Ovary (tissue), 9 donors: Measurements from ENCODE around the gene JAK2. TPM values are rescaled to one million over a fixed set of nuclear protein-coding genes. Genes with fewer than 3 reads are reported as not detected.

Experiments
- DNase-seq, 5 donors: peaks; one replicate each; pipeline ENCODE4 v3.0.0-alpha.2; 2019 to 2020
- H3K27ac ChIP-seq, 2 donors: fragments of 200-600 bp; one replicate each; pipeline versions ENCODE4 v1.5.1 to v1.8.0; 2019 to 2022
- H3K27me3 ChIP-seq: fragments of 200-600 bp; one replicate; pipeline ENCODE4 v1.8.0; 2022
- H3K36me3 ChIP-seq: fragments of 200-600 bp; sonication (generic); one replicate; pipeline ENCODE4 v1.5.1; 2019
- H3K4me1 ChIP-seq: one replicate; pipeline ENCODE4 v1.8.1; 2013; ENCODE audit warnings: mild to moderate bottlenecking, moderate library complexity; ENCODE audit not compliant: insufficient read depth
- H3K4me3 ChIP-seq: fragments of 200-600 bp; sonication (generic); one replicate; pipeline ENCODE4 v1.5.1; 2017
- H3K9me3 ChIP-seq, 2 donors: fragments of 200-600 bp in 1 of 2; sonication (generic) in 1 of 2; one replicate each; pipeline versions ENCODE4 v1.5.1 to v1.8.1; 2013 to 2019; ENCODE audit warnings: mild to moderate bottlenecking in 1 of 2, moderate library complexity in 1 of 2
- CTCF ChIP-seq, 3 donors: fragments of 450-650 bp in 2 of 3; fragments of 200-600 bp in 1 of 3; IDR thresholded peaks; one replicate each; pipeline versions ENCODE4 v1.5.1 to v1.8.0; 2016 to 2022; ENCODE audit warnings: antibody characterized with exemption in 3 of 3, mild to moderate bottlenecking in 1 of 3
- EP300 ChIP-seq: sonication (generic); formaldehyde crosslinking; IDR thresholded peaks from one replicate; pipeline ENCODE4 v1.6.1; 2017; ENCODE audit warnings: antibody characterized with exemption
- POLR2A ChIP-seq: fragments of 450-650 bp; IDR thresholded peaks from one replicate; pipeline ENCODE4 v1.6.1; 2017; ENCODE audit warnings: antibody characterized with exemption, mild to moderate bottlenecking, moderate library complexity
- WGBS, 3 donors: extraction: QIAGEN DNeasy Blood & Tissue Kit in 1 of 3; methylation state at CpG; one replicate each; pipeline versions ENCODE4 v1.1.5 to v1.1.7; 2013 to 2017; 5-methylcytosine and 5-hydroxymethylcytosine counted together
- intact Hi-C, 4 donors: fragments of 100-400 bp; cut with DNase I; formaldehyde crosslinking; loops; one replicate each; pipeline versions ENCODE4 v1.11.0 to v1.15.1; 2022 to 2023
- polyA plus RNA-seq, 2 donors: library from polyadenylated mRNA; stranded (reverse); fragments of 200-250 nt in 1 of 2; fragments of 350-450 nt in 1 of 2; fragmentation: Illumina TruSeq in 1 of 2; extraction: RNeasy Lipid Tissue Mini Kit (QIAGEN cat#74804) in 1 of 2; gene quantifications; one replicate each; pipeline ENCODE4 v1.2.3, GENCODE V29; 2013 to 2014
- total RNA-seq, 7 donors: library from RNA; depleted of rRNA in 2 of 7; stranded (reverse); fragments of >200 nt in 2 of 7; fragmentation: NEBNext Ultra II Directional in 3 of 7; extraction: Animal tissue kit (Norgen Biotek cat#: 25700) in 3 of 7; gene quantifications; one replicate each; pipeline versions ENCODE4 v1.1.0 to v1.2.4, GENCODE V29; 2016 to 2023
- donor health status: DM: no; HTN: no; CAD: no; lungs with moderate emphysema.
- donor health status: DM: no; HTN: no; CAD: no.
- donor health status: Bipolar disorder and iron deficiency.
- donor health status: DM: yes; HTN: yes; CAD: no.
- donor health status: DM: no; HTN: no; CAD: no.
- donor health status: DM: yes; HTN: yes; CAD: no.

The JAK2 gene
- total and polyA plus RNA-seq, 9 donors = 8.6 to 31.4 (median 18.4) TPM

- H3K4me1 ChIP-seq = no peaks in the 10 kb centered on the region
- H3K27me3 ChIP-seq = no peaks in the 10 kb centered on the region
- no peak overlapping the region for H3K27ac ChIP-seq
- no peak for DNase-seq
- H3K9me3 ChIP-seq = no peaks in the 10 kb centered on the region
- TF ChIP-seq CTCF (IDR thresholded peaks at IDR 0.05) = no peak
- no peak overlapping the region for H3K4me3 ChIP-seq
- WGBS, 3 donors = 50 to 77% (median 60%) methylated on average over 2 of the region's 2 CpGs
- no peaks in the 10 kb centered on the region for H3K36me3 ChIP-seq
- intact Hi-C loops = no loop called here
These were observed 19.8 kb upstream of the JAK2 start for GRCh38 chr9:4965174-4965821.

- no peaks in the 10 kb centered on the region for H3K27me3 ChIP-seq
- no peak for DNase-seq
- intact Hi-C loops = no loop called here
- H3K36me3 ChIP-seq = no peaks in the 10 kb centered on the region
- no peak overlapping the region for H3K27ac ChIP-seq
- no peaks in the 10 kb centered on the region for H3K9me3 ChIP-seq
- TF ChIP-seq POLR2A (no peak), CTCF (IDR thresholded peaks at IDR 0.05) (no peak), EP300 (no peak)
- no peak overlapping the region for H3K4me3 ChIP-seq
- no peaks in the 10 kb centered on the region for H3K4me1 ChIP-seq
- 51 to 64% (median 63%) methylated on average over 3 of the region's 3 CpGs for WGBS, 3 donors
These were observed 17.5 kb upstream of the JAK2 start for GRCh38 chr9:4967523-4967922.

- WGBS, 3 donors = 93 to 96% (median 94%) methylated on average over 1 of the region's 1 CpG
- intact Hi-C loops = no loop called here
- no peaks in the 10 kb centered on the region for H3K36me3 ChIP-seq
- H3K27ac ChIP-seq = no peak overlapping the region
- TF ChIP-seq EP300 (no peak), CTCF (IDR thresholded peaks at IDR 0.05) (no peak), POLR2A (no peak)
- no peaks in the 10 kb centered on the region for H3K4me1 ChIP-seq
- no peak for DNase-seq
- no peaks in the 10 kb centered on the region for H3K27me3 ChIP-seq
- no peaks in the 10 kb centered on the region for H3K9me3 ChIP-seq
- H3K4me3 ChIP-seq = no peak overlapping the region
These were observed 15.9 kb upstream of the JAK2 start for GRCh38 chr9:4969130-4969529.

- Histone ChIP-seq H3K27ac (no peak overlapping the region), H3K27me3 (no peaks in the 10 kb centered on the region), H3K4me3 (no peak overlapping the region), H3K36me3 (no peaks in the 10 kb centered on the region), H3K4me1 (no peaks in the 10 kb centered on the region), H3K9me3 (no peaks in the 10 kb centered on the region)
- 89 to 90% (median 89%) methylated on average over 8 of the region's 8 CpGs for WGBS, 3 donors
- intact Hi-C loops = no loop called here
- DNase-seq = no peak
- TF ChIP-seq POLR2A (no peak), CTCF (IDR thresholded peaks at IDR 0.05) (no peak), EP300 (no peak)
These were observed 14.0 kb upstream of the JAK2 start for GRCh38 chr9:4970970-4971641.
